GM12891 (cell line): ENCODE data around the gene ARHGAP19.

ENCODE experiments used
- DNase-seq: peaks from one replicate; pipeline ENCODE4 v3.0.0; 2011; ENCODE audit warnings: low spot score; ENCODE audit not compliant: insufficient read length
- FAIRE-seq: peaks from 2 replicates; lab custom pipeline; 2011; peaks lifted over from hg19 to GRCh38; lab: Jason Lieb, UNC
- PAX5 ChIP-seq: IDR thresholded peaks from 2 replicates; pipeline ENCODE4 v1.6.1; 2011; ENCODE audit warnings: low read length, moderate library complexity, mild to moderate bottlenecking; ENCODE audit not compliant: insufficient read depth, severe bottlenecking
- POLR2A ChIP-seq: IDR thresholded peaks from 2 replicates; pipeline ENCODE4 v1.6.1; 2011; ENCODE audit warnings: low read depth, low read length, control low read depth
- POLR2AphosphoS5 ChIP-seq: IDR thresholded peaks from 2 replicates; pipeline ENCODE4 v1.6.1; 2011; ENCODE audit warnings: low read depth, low read length, control low read depth
- POU2F2 ChIP-seq: IDR thresholded peaks from 2 replicates; pipeline ENCODE4 v1.6.1; 2011; ENCODE audit warnings: low read depth, mild to moderate bottlenecking, control low read depth, low read length, moderate library complexity
- SPI1 ChIP-seq: IDR thresholded peaks from 2 replicates; pipeline ENCODE4 v1.6.1; 2011; ENCODE audit warnings: low read depth, low read length, control low read depth
- TAF1 ChIP-seq: IDR thresholded peaks from 2 replicates; pipeline ENCODE4 v1.6.1; 2011; ENCODE audit warnings: low read depth, low read length, control low read depth

The ARHGAP19 gene

GRCh38 chr10:97183314-97183713, 109.1 kb downstream of the ARHGAP19 start:
- DNase-seq (no peak), FAIRE-seq (no peak)
- TF ChIP-seq TAF1 (no peak), POU2F2 (no peak), POLR2AphosphoS5 (no peak), SPI1 (no peak)

- DNase-seq (no peak), FAIRE-seq (no peak)
- TF ChIP-seq POLR2AphosphoS5 (no peak), SPI1 (no peak), PAX5 (no peak), TAF1 (no peak), POU2F2 (no peak), POLR2A (no peak)
These were observed 110.0 kb downstream of the ARHGAP19 start for GRCh38 chr10:97182288-97182990.

- FAIRE-seq (no peak), DNase-seq (no peak)
- TF ChIP-seq SPI1 (no peak), POLR2A (no peak), PAX5 (no peak), POU2F2 (no peak), POLR2AphosphoS5 (no peak), TAF1 (no peak)
These were observed 111.5 kb downstream of the ARHGAP19 start for GRCh38 chr10:97180986-97181385.

GRCh38 chr10:97180363-97180755, 112.1 kb downstream of the ARHGAP19 start:
- TF ChIP-seq POLR2AphosphoS5: no peak
- TF ChIP-seq POU2F2: no peak
- no peak for TF ChIP-seq TAF1
- no peak for TF ChIP-seq POLR2A
- TF ChIP-seq PAX5: no peak
- no peak for DNase-seq
- FAIRE-seq: no peak

- TF ChIP-seq PAX5: no peak
- TF ChIP-seq POU2F2: no peak
- TF ChIP-seq SPI1: no peak
- no peak for TF ChIP-seq TAF1
- TF ChIP-seq POLR2AphosphoS5: no peak
- no peak for TF ChIP-seq POLR2A
- DNase-seq: no peak
- no peak for FAIRE-seq
These were observed 112.6 kb downstream of the ARHGAP19 start for GRCh38 chr10:97179731-97180362.

GRCh38 chr10:97179311-97179710, 113.1 kb downstream of the ARHGAP19 start:
- no peak for FAIRE-seq

GRCh38 chr10:97178074-97178473, 114.4 kb downstream of the ARHGAP19 start:
- FAIRE-seq (no peak), DNase-seq (no peak)
- TF ChIP-seq POU2F2: no peak
- TF ChIP-seq POLR2A: no peak
- TF ChIP-seq TAF1: no peak
- TF ChIP-seq POLR2AphosphoS5: no peak
- TF ChIP-seq PAX5: no peak
- no peak for TF ChIP-seq SPI1

More at GRCh38 chr10:97179311-97179710, 113.1 kb downstream of the ARHGAP19 start:
- no peak for DNase-seq
- TF ChIP-seq SPI1: no peak
- TF ChIP-seq POLR2A: no peak
- no peak for TF ChIP-seq POLR2AphosphoS5
- TF ChIP-seq PAX5: no peak

- TF ChIP-seq POU2F2 (no peak), POLR2AphosphoS5 (no peak), SPI1 (no peak), POLR2A (no peak), TAF1 (no peak), PAX5 (no peak)
- no peak for FAIRE-seq
- DNase-seq: no peak
These were observed 116.2 kb downstream of the ARHGAP19 start for GRCh38 chr10:97176226-97176625.

GRCh38 chr10:97175586-97175985, 116.9 kb downstream of the ARHGAP19 start:
- no peak for TF ChIP-seq TAF1
- no peak for TF ChIP-seq SPI1
- TF ChIP-seq POLR2AphosphoS5: no peak
- TF ChIP-seq PAX5: no peak
- no peak for TF ChIP-seq POLR2A
- no peak for TF ChIP-seq POU2F2
- no peak for FAIRE-seq
- no peak for DNase-seq

GRCh38 chr10:97174941-97175340, 117.5 kb downstream of the ARHGAP19 start:
- TF ChIP-seq TAF1 (no peak), SPI1 (no peak), PAX5 (no peak), POU2F2 (no peak)
- no peak for DNase-seq
- FAIRE-seq: no peak
